Hindlimb muscle (tissue), 1 donor: ENCODE results near the gene UBE2QL1. TPM values are rescaled to one million over a fixed set of nuclear protein-coding genes. Genes with fewer than 3 reads are reported as not detected.

ENCODE experiments used
- DNase-seq: peaks from one replicate; pipeline ENCODE4 v3.0.0-alpha.2; 2013
- polyA plus RNA-seq: library from polyadenylated mRNA; unstranded; fragments of 120-200 nt; gene quantifications from one replicate; pipeline ENCODE4 v1.2.1, GENCODE V29; 2013; ENCODE audit not compliant: insufficient read length

UBE2QL1 gene
- polyA plus RNA-seq, 1 donor, result 2.3 TPM

GRCh38 chr5:6430418-6431028, 18.1 kb upstream of the UBE2QL1 start:
- DNase-seq, result no peak

GRCh38 chr5:6431214-6432195, 17.2 kb upstream of the UBE2QL1 start:
- DNase-seq, result no peak

- no peak for DNase-seq
Measured at GRCh38 chr5:6432206-6432605, 16.5 kb upstream of the UBE2QL1 start.

GRCh38 chr5:6434731-6435130, 13.9 kb upstream of the UBE2QL1 start:
- no peak for DNase-seq

- no peak for DNase-seq
Measured at GRCh38 chr5:6435356-6435755, 13.3 kb upstream of the UBE2QL1 start.

GRCh38 chr5:6436715-6437331, 11.8 kb upstream of the UBE2QL1 start:
- DNase-seq, result no peak

GRCh38 chr5:6439588-6440550, 8.8 kb upstream of the UBE2QL1 start:
- no peak for DNase-seq

- DNase-seq, result no peak
Measured at GRCh38 chr5:6442333-6442732, 6.3 kb upstream of the UBE2QL1 start.

GRCh38 chr5:6443326-6443725, 5.3 kb upstream of the UBE2QL1 start:
- DNase-seq, result no peak

- no peak for DNase-seq
Measured at GRCh38 chr5:6446042-6446441, 2.6 kb upstream of the UBE2QL1 start.

GRCh38 chr5:6446626-6447309, 1.9 kb upstream of the UBE2QL1 start:
- no peak for DNase-seq

GRCh38 chr5:6447384-6448140, 1.1 kb upstream of the UBE2QL1 start:
- DNase-seq, result no peak

- DNase-seq, result no peak
Measured at GRCh38 chr5:6448141-6448491, 543 bp upstream of the UBE2QL1 start.

- no peak for DNase-seq
Measured at GRCh38 chr5:6449465-6450158, 953 bp downstream of the UBE2QL1 start.

- DNase-seq, result no peak
Measured at GRCh38 chr5:6450319-6450833, 1.7 kb downstream of the UBE2QL1 start.

- no peak for DNase-seq
Measured at GRCh38 chr5:6452622-6453504, 4.2 kb downstream of the UBE2QL1 start.

- DNase-seq, result no peak
Measured at GRCh38 chr5:6453937-6454560, 5.4 kb downstream of the UBE2QL1 start.

- no peak for DNase-seq
Measured at GRCh38 chr5:6454628-6455053, 6.0 kb downstream of the UBE2QL1 start.
